ENCODE results near the gene SPATA31C2.
"Not testable (repeated sequence)": the region's sequence is repeated elsewhere in the genome, so short reads cannot be mapped to it uniquely, and the experiment has no call there.

Gene SPATA31C2

DNA sequence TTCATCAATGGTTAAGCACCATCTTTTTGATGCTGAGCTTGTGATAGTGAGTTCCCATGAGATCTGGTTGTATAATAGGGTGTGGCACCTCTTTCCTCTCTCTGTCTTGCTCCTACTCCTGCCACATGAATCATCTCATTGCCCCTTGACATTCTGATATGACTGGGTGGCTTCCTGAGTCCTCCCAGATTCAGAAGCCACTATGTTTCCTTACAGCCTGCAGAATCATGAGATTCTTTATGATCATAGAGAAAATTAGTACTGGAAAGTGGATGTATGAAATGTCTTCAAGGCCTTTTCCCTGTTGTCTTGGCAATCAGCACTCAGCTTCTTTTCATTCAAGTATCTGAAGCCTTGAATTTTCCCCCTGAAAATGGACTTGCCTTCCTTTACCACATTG, 14.9 kb downstream of the SPATA31C2 start:
- DNase-seq (ENCODE audit: low spot score), result not testable (repeated sequence)

DNA sequence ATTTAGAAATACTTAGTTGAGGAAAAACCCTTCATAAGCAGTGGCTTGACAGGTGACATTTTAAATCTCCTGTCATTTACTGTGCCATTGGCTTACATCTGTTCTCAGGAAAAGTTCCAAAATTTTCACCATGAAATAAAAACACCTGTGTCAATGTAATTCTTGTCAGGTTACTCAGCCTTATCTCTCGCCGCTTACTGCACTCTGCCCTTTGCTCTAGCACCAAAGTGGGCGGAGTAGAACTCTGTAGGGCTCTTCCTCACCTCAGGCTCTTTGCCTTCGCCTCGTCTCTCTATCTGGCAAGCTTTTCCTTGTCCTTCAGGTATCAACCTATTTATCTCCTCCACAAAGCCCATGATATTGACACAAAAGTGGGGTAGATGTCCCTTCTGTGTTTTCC, 20.2 kb downstream of the SPATA31C2 start:
- not testable (repeated sequence) for DNase-seq (ENCODE audit: low spot score)

DNA sequence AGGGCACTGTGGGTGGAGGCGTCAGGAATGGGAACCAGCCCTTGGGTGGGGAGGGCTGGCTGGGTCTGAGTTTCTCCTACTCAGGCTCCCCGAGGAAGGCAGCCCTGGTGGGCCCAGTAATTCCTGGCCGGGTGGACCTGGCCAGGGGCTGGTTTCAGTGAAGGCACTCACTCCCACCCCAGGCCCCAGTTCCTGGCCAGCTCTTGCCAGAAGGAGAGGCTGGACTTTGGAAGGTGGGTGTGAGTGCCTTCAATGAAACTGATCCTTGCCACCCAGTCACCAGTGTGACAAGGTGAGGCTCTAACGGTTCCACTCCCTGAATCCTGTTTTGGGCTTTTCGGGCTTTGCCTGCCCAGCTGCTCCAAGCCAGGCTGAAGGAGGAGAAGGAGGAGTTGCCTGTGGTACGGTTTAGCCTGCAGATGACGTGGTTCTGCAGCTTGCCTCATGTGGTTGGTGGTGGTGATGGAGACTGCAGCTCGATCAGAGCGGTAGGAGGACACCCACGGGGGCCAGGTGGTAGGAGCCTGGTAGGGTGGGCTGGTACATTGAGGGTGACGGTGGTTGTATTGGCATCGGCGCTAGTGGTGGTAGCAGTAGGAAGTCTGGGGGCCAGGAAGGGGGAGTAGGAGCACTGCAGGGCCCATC, 23.2 kb downstream of the SPATA31C2 start:
- not testable (repeated sequence) for DNase-seq (ENCODE audit: low spot score)

DNA sequence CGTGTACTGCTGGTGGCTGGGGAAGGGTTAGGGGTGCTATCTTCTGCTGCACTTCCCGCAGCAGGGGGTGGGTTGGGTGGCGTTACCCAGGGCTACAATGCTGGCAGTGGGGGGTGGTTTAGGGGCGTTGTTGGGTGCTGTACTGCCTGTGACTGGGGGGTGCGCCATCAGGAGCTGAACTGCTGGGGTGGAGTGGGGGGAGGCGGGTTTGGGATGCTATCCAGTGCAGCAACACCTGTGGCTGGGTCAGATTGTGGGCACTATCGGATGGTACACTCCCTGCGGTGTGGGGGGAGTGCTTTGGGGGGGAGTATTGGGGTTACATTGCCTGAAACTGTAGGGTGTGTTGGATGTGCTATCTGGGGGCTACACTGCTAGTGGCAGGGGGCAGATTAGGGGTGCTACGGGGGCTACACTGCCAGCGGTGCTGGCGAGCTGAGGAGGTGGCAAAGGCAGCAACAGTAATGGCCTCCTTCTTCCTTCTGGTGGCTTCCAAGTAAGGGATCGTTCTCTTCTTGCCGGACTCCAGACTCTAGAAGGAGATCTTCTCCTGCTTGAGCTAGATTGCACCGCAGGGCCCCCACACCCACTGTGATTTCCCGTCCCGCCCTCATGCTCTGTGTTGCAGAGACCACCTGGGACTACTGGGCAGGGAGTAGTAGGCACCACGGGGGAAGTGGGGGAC, 23.9 kb downstream of the SPATA31C2 start:
- not testable (repeated sequence) for DNase-seq (ENCODE audit: low spot score)

DNA sequence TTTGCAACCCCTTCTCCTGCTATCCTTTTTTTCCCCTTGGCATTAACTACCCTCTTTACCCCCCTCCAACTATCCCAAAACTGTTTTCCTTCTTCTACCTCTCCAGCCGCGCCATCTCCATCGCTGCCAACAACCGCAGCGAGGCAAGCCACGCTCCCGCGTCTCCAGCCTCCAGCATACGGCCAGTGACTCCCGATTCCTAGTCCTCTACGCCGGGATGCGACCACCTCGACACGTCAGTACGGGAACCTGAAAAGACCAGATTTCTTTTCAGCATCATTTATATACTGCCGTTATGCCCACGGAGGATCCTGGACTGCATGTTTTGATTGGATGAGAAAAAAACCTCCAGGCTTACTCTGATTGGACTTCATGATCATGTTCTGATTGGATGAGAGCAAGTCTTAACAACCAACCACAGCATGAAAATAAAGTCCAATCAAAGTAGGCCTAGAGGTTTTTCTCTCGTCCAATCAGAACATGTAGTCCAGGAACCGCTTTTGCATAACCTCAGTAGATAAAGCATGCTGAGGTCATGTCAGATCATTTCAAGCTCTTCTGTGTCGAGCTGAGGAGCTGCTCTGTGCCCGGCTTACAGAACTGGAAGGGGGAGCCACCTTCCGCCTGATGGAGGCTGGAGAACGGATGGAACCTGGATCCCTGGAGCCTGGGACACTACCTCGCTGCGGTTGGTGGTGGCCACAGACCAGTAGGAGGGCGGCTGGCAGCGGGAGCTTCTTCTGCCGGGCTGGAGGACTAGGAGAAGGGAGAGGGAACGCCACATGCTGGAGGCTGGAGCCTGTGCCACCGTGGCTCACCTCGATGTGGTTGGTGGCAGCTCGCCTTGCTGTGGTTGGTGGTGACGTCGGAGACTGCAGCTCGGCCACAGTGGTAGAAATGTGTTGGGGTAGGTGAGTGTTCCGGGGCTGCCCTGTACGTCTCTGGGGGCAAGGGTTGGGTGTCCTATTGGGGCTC, 24.8 kb downstream of the SPATA31C2 start:
- DNase-seq (ENCODE audit: low spot score), result not testable (repeated sequence)

DNA sequence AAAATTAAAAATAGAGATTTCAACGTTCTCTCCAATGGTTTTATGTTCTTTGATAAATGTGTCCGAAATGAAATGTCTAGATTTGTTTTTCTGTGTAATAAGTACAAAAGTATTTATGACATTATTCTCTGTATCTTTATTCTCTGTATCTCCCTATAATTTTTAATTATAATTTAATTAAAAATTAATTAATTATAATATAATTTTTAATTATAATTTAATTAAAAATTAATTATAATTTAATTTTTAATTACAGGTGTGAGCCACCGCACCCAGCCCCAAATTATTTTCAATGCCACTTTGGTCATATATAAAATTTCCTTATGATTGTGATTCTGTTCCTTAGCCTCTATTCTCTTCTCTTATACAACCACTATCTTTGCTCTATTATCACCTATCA, 28.2 kb downstream of the SPATA31C2 start:
- DNase-seq (ENCODE audit: low spot score), result no peak

DNA sequence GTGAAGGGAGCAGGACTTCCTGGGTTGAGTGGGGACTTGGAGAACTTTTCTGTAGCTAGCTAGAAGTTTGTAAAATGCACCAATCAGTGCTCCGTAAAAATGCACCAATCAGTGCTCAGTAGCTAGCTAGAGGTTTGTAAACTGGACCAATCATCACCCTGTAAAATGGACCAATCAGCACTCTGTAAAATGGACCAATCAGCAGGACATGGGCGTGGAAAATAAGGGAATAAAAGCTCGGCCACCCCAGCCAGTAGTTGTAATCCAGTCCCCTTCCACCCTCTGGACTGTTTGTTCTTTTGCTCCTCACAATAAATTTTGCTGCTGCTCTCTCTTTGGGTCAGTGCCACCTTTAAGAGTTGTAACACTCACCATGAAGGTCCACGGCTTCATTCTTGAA, 29.5 kb downstream of the SPATA31C2 start:
- DNase-seq (ENCODE audit: low spot score), result no peak

DNA sequence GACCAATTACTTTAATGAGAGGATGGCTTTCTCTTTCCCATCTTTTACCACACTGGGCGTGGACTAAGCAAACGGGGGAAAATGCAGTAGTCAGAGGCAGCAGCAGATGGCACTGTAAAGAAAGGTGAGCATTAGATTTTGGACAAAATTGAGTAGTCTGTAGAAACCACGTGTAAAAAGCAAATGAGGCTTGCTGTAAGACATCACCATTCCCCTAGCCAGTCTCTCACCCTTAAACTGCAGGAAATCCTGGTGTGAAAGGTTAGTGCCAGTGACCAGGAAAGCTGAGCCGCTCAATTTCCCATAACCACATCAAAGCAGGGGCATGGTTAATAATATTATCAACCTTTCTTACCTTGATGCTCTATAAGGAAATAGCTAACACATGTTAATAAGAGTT, 31.8 kb downstream of the SPATA31C2 start:
- DNase-seq (ENCODE audit: low spot score), result no peak

DNA sequence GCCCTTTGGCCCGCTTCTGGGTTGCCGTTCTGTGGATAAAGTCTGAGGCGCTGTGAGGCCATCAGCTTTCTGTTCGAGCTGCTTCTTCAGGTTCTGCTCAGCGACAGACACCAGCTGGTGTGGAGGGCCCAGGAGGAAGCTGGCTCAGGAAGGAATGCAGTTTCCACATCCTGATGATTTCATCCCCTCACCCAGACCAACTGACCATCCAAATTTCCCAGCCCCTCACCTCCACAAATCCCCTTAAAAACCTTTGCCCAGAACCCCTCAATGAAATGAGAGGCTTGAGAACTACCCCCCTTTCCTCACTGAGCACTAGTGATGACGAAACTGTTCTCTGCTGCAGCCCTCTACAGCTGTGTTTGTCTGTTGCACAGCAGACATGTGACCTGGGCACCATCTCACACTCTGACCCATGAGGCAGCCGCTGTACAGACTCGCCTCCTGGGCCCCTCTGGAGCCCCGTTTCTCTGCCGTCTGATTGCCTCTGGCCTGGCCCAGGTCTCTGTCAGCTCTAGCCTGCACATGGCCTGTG, 45.4 kb downstream of the SPATA31C2 start:
- no peak for DNase-seq (ENCODE audit: low spot score)

DNA sequence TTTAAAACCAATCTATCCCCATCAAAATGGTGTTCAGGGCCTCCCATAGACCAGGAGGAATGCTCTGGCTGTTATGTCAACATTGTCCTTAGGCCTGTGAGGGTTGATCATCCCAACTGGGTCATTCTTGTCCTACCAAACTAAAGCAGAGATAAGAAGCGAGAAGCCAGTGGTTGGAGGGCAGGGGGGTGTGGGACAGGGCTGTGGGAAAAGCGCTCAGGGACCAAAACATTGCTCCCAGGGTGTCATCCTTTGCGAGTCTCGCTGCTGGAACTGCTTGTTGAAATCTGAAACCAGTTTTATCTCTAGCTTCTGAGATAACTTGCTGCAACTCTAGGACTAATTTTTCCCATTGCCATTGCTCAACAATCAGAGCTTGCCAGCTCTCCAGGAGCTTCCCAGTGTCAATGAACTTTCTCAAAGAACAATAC, 48.1 kb downstream of the SPATA31C2 start:
- no peak for DNase-seq (ENCODE audit: low spot score)

DNA sequence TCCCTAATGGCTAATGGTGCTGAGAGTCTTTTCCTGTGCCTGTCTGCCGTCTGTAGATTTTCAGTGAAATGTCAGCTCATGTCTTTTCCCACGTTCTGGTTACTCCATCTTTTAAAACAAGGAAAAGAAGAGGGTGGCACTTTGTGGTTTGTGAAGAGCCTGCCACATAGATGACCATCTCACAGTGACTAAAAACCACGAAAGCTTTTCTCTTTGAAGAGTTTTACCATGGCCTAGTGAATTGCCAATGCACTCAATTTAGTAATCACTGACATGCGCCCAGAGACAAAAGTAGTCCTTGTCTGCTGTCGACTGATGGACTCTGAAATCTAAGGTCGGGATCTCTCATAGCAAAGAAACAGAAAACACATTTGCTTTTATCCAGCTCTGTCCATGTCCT, 50.4 kb downstream of the SPATA31C2 start:
- DNase-seq (ENCODE audit: low spot score), result no peak

DNA sequence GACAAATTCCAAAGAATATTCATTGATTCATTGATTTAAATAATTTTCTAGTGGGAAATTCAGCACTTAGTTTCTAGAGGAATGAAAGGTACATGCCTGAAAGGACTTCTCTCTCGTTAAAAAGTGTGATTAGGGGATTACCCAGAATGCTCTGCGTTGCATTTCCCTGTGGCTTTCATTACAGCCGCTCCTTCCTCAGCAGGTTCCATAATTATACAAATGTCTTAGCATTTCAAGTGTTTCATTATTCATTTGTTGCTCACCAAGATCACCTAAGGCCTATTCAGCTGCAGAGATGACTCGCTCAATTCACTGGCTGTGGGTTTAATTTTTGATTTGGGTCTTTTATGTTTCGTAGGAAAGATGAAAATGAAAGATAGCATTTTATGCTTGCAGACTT, 52.8 kb downstream of the SPATA31C2 start:
- no peak for DNase-seq (ENCODE audit: low spot score)

DNA sequence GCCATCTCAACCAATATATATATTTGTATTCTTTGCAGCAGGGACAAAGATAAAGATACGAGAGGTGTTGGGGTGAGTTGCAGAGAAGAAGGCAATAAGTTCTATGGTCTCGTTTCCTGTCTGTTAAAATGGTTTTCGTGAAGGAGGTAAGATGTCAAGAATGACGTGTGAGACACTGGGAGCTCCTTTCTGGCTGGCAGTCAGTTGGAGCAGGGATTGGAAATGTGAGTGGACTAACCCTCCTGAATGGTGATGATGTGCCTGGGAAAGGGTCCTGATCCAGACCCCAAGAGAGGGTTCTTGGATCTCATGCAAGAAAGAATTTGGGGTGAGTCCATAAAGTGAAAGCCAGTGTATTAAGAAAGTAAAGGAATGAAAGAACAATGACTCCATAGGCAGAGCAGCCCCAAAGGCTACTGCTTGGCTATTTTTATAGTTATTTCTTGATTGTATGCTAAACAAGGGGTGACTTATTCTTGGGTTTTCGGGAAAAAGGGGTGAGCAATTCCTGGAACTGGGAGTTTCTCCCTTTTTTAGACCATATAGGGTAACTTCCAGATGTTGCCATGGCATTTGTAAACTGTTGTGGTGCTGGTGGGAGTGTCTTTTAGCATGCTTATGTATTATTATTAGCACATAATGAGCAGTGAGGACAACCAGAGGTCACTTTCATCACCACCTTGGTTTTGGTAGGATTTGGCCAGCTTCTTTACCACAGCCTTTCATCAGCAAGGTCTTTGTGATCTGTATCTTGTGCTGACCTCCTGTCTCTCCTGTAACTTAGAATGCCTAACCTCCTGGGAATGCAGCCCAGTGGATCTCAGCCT, 53.7 kb downstream of the SPATA31C2 start:
- no peak for DNase-seq (ENCODE audit: low spot score)
